K562 (cell line): Measurements from ENCODE around the gene FYTTD1. TPM values are rescaled to one million over a fixed set of nuclear protein-coding genes. Genes with fewer than 3 reads are reported as not detected.

ENCODE experiments used
- AFF1 ChIP-seq, 2 experiments: fragments of 450-650 bp; IDR thresholded peaks; 2 replicates each; pipeline ENCODE4 v1.6.1; 2018; ENCODE audit warnings: mild to moderate bottlenecking in 2 of 2, low read depth in 1 of 2; ENCODE audit not compliant: partially characterized antibody in 2 of 2
- ATF7 ChIP-seq: fragments of 450-650 bp; IDR thresholded peaks from 2 replicates; pipeline ENCODE4 v1.7.1; 2014; ENCODE audit warnings: mild to moderate bottlenecking, moderate library complexity
- CBFA2T3 ChIP-seq: fragments of 450-650 bp; IDR thresholded peaks from 2 replicates; pipeline ENCODE4 v1.6.1; 2017
- CCNT2 ChIP-seq: IDR thresholded peaks from 2 replicates; pipeline ENCODE4 v1.6.1; 2011; ENCODE audit warnings: borderline replicate concordance, low read depth, mild to moderate bottlenecking, moderate library complexity, mixed read lengths, low read length; ENCODE audit not compliant: insufficient read length; ENCODE audit errors: extremely low read depth
- CHD4 ChIP-seq: fragments of 200-600 bp; sonication (generic); IDR thresholded peaks from 3 replicates; pipeline ENCODE4 v1.6.1; 2012; ENCODE audit warnings: low read depth, mild to moderate bottlenecking, mixed read lengths, low read length, inconsistent platforms; ENCODE audit not compliant: insufficient read depth, insufficient replicate concordance, poor library complexity, severe bottlenecking
- CREBBP ChIP-seq: IDR thresholded peaks from one replicate; pipeline ENCODE4 v1.6.1; 2012; ENCODE audit warnings: low read depth, mild to moderate bottlenecking, control low read depth, inconsistent platforms, low read length
- EP300 ChIP-seq: IDR thresholded peaks from 2 replicates; pipeline ENCODE4 v1.6.1; 2012; ENCODE audit warnings: low read length, improper control_type of control experiment
- FOXA1 ChIP-seq: fragments of 450-650 bp; IDR thresholded peaks from 2 replicates; pipeline ENCODE4 v1.6.1; 2016; ENCODE audit warnings: mild to moderate bottlenecking, borderline replicate concordance
- HDAC3 ChIP-seq: fragments of 450-650 bp; IDR thresholded peaks from 2 replicates; pipeline ENCODE4 v1.6.1; 2018; ENCODE audit warnings: borderline replicate concordance, mild to moderate bottlenecking, moderate library complexity; ENCODE audit not compliant: partially characterized antibody
- HMGN3 ChIP-seq: IDR thresholded peaks from 2 replicates; pipeline ENCODE4 v1.6.1; 2011; ENCODE audit warnings: borderline replicate concordance, low read depth, mild to moderate bottlenecking, mixed read lengths, low read length; ENCODE audit not compliant: insufficient read length; ENCODE audit errors: extremely low read depth
- LARP7 ChIP-seq: fragments of 450-650 bp; IDR thresholded peaks from 2 replicates; pipeline ENCODE4 v1.6.1; 2016
- MTF1 ChIP-seq: fragments of 250-450 bp; sonication (Bioruptor Pico); IDR thresholded peaks from 2 replicates; pipeline ENCODE4 v1.9.0; 2021; ENCODE audit warnings: moderate library complexity, mild to moderate bottlenecking, inconsistent platforms, borderline replicate concordance
- NCOA1 ChIP-seq: fragments of 450-650 bp; IDR thresholded peaks from 2 replicates; pipeline ENCODE4 v1.6.1; 2016; ENCODE audit warnings: low read depth
- NFE2 ChIP-seq: IDR thresholded peaks from 2 replicates; pipeline ENCODE4 v1.6.1; 2014; ENCODE audit warnings: antibody characterized with exemption, low read depth
- SAFB ChIP-seq: fragments of 200-400 bp; formaldehyde crosslinking; IDR thresholded peaks from 2 replicates; pipeline ENCODE4 v1.6.1; 2017; ENCODE audit warnings: low read depth, low read length, borderline replicate concordance
- TAF7 ChIP-seq: fragments of 450-650 bp; IDR thresholded peaks from 2 replicates; pipeline ENCODE4 v1.6.1; 2016; ENCODE audit warnings: missing genetic modification characterization, missing compliant biosample characterization
- ZFP1 ChIP-seq: fragments of 450-650 bp; formaldehyde crosslinking; IDR thresholded peaks from 2 replicates; pipeline ENCODE4 v1.4.0; 2020; ENCODE audit warnings: mild to moderate bottlenecking, mixed read lengths
- ZNF263 ChIP-seq: sonication (generic); formaldehyde crosslinking; IDR thresholded peaks from 2 replicates; pipeline ENCODE4 v1.8.0; 2022; ENCODE audit warnings: mild to moderate bottlenecking, missing genetic modification reagents, borderline replicate concordance
- ZNF280A ChIP-seq: fragments of 450-650 bp; IDR thresholded peaks from 2 replicates; pipeline ENCODE4 v1.6.1; 2018; ENCODE audit warnings: mild to moderate bottlenecking, low read depth; ENCODE audit not compliant: partially characterized antibody
- ZNF668 ChIP-seq: fragments of 250-450 bp; sonication (Bioruptor Pico); IDR thresholded peaks from 2 replicates; pipeline ENCODE4 v1.8.0; 2022; ENCODE audit warnings: mild to moderate bottlenecking, inconsistent platforms
- ZNF696 ChIP-seq: fragments of 250-450 bp; sonication (Bioruptor Pico); conservative IDR thresholded peaks from 2 replicates; pipeline ENCODE4 v1.4.0; 2020; ENCODE audit warnings: mild to moderate bottlenecking, moderate library complexity
- ZNF76 ChIP-seq: fragments of 250-450 bp; sonication (Bioruptor Pico); IDR thresholded peaks from 2 replicates; pipeline ENCODE4 v1.4.0; 2020; ENCODE audit warnings: mild to moderate bottlenecking, moderate library complexity, borderline replicate concordance
- polyA plus RNA-seq, 8 experiments: library from polyadenylated mRNA; depleted of rRNA in 4 of 8; stranded (reverse) in 5 of 8; unstranded in 3 of 8; fragments of >200 nt; fragmentation: Nextera tagmentation in 2 of 8; fragmentation: Illumina TruSeq in 1 of 8; extraction: Ambion mirVana in 2 of 8; extraction: Trizol in 1 of 8; gene quantifications; 2 replicates each; pipeline versions ENCODE4 v1.2.1 to v1.2.3, GENCODE V29; 2011 to 2014; ENCODE audit warnings: inconsistent platforms in 1 of 8, missing spikeins in 1 of 8
- total RNA-seq, 7 experiments: library from RNA; depleted of rRNA in 6 of 7; stranded (reverse); fragments of >200 nt in 6 of 7; fragmentation: Illumina TruSeq in 2 of 7; extraction: Trizol in 2 of 7; gene quantifications; 2 replicates each; pipeline versions ENCODE4 v1.2.1 to v1.2.3, GENCODE V29; 2011 to 2021; ENCODE audit warnings: low replicate concordance in 1 of 7

FYTTD1 gene
- total and polyA plus RNA-seq, 9 of the 15 experiments (the other 6 are each of a cell fraction or from before 2014, with no cell fraction given): 35.7 to 106 (median 76.3) TPM

- TF ChIP-seq AFF1 (IDR thresholded peaks at IDR 0.05; ENCODE audit: low read depth in 1 of 2, partially characterized antibody in 2 of 2): no peak
- TF ChIP-seq CCNT2: peak; percentile 70
- TF ChIP-seq CHD4: no peak
- no peak for TF ChIP-seq ZNF280A
- TF ChIP-seq EP300: no peak
- no peak; the same call in 1 of the 2 replicates for TF ChIP-seq ZNF263 (CRISPR knock-in tag)
- no peak for TF ChIP-seq SAFB
- TF ChIP-seq ZNF76 (CRISPR knock-in tag): no peak
- peak; percentile 55; the same call in 1 of the 2 replicates for TF ChIP-seq ATF7
- peak; percentile 64 for TF ChIP-seq HMGN3
- no peak for TF ChIP-seq CREBBP
- TF ChIP-seq ZFP1 (CRISPR knock-in tag): no peak
- no peak for TF ChIP-seq NCOA1
- TF ChIP-seq TAF7 (tag): peak; percentile 97
- TF ChIP-seq MTF1 (CRISPR knock-in tag): no peak
- no peak for TF ChIP-seq HDAC3
- no peak for TF ChIP-seq LARP7
- no peak for TF ChIP-seq ZNF696 (CRISPR knock-in tag)
- TF ChIP-seq ZNF668: no peak
- TF ChIP-seq CBFA2T3: no peak
- TF ChIP-seq NFE2: no peak
- TF ChIP-seq FOXA1: no peak
These were observed 41.6 kb downstream of the FYTTD1 start, which contains the start of gene LRCH3 (continued) for GRCh38 chr3:197791113-197791891.
